ENCODE measurements around the gene IL7R. TPM values are rescaled to one million over a fixed set of nuclear protein-coding genes. Genes with fewer than 3 reads are reported as not detected.

The IL7R gene
- total and polyA plus RNA-seq, 2 of the 4 experiments (the other 2 are of a cell fraction), result 40.7 to 71.7 TPM

GRCh38 chr5:35849860-35850259 is 6.8 kb upstream of the IL7R start:
- no peaks in the 10 kb centered on the region for H3K36me3 ChIP-seq (ENCODE audit: control insufficient read depth, insufficient read depth, low read length)
- no peak overlapping the region for H2BK120ac ChIP-seq (ENCODE audit: low read depth, low read length)
- H3K79me1 ChIP-seq (ENCODE audit: low read depth in 1 of 2, low read length in 2 of 2), result no peaks in the 10 kb centered on the region
- H4K8ac ChIP-seq (ENCODE audit: low read depth in 2 of 2, low read length in 2 of 2), result no peak overlapping the region
- no peak overlapping the region for H4K91ac ChIP-seq (ENCODE audit: insufficient read depth, low read depth, low read length)
- ChIA-PET CTCF (no interaction called here), POLR2A (ENCODE audit: unreplicated experiment) (no interaction called here)
- intact Hi-C loops (cut with micrococcal nuclease) (no loop called here), dilution Hi-C loops (cut with HindIII; ENCODE audit: low sequenced_read_pairs, unreplicated experiment) (no loop called here), in situ Hi-C loops (cut with MboI; ENCODE audit: low sequenced_read_pairs) (no loop called here)
- peaks cover 2% of the 10 kb centered on the region; the same call in 1 of the 2 replicates for H3K4me1 ChIP-seq (ENCODE audit: control insufficient read depth, insufficient read depth, low read length)
- no peak overlapping the region for H3K4me3 ChIP-seq (ENCODE audit: insufficient read depth, low read depth, low read length)
- no peak overlapping the region for H3K56ac ChIP-seq (ENCODE audit: extremely low read depth, insufficient read depth, low read length)
- no peak overlapping the region for H3K23ac ChIP-seq (ENCODE audit: low read depth, low read length)
- no peak overlapping the region for H3K27ac ChIP-seq (ENCODE audit: insufficient read depth, low read length)
- no peak overlapping the region for H2AK9ac ChIP-seq (replicated peaks; ENCODE audit: low read depth, low read length, poor library complexity)
- no peak for TF ChIP-seq USF2 (IDR thresholded peaks at IDR 0.05; ENCODE audit: low read depth, low read length)
- no peak for TF ChIP-seq MXI1 (IDR thresholded peaks at IDR 0.05; ENCODE audit: borderline replicate concordance, low read depth, low read length)
- TF ChIP-seq CHD1 (IDR thresholded peaks at IDR 0.05; ENCODE audit: low read depth, low read length), result no peak
- no peak for TF ChIP-seq NFE2L2 (IDR thresholded peaks at IDR 0.05; ENCODE audit: low read depth, low read length)
- no peak for TF ChIP-seq CTCF (conservative IDR thresholded peaks at IDR 0.05; ENCODE audit: low read depth, low read length)
- TF ChIP-seq RFX5 (IDR thresholded peaks at IDR 0.05; ENCODE audit: low read depth, low read length), result no peak
- no peak for TF ChIP-seq BHLHE40 (IDR thresholded peaks at IDR 0.05; ENCODE audit: low read depth, low read length)
- no peak for TF ChIP-seq FOS (IDR thresholded peaks at IDR 0.05; ENCODE audit: low read depth, low read length)
- no peak for TF ChIP-seq MAZ (IDR thresholded peaks at IDR 0.05; ENCODE audit: borderline replicate concordance, low read depth, low read length)
- no peak overlapping the region for H3K9ac ChIP-seq (ENCODE audit: low read depth, low read length)
- no peak overlapping the region for H2BK5ac ChIP-seq (ENCODE audit: low read depth, low read length, poor library complexity, severe bottlenecking)
- H2AFZ ChIP-seq (replicated peaks; ENCODE audit: low read length, poor library complexity), result peak overlapping the region; percentile 56
- no peak overlapping the region for H2BK20ac ChIP-seq (ENCODE audit: low read depth, low read length)
- no TSS peak for BruUV-seq (replicated peaks)
- DNase-seq, result no peak
- no peak overlapping the region for H3K4me2 ChIP-seq (ENCODE audit: low read depth, low read length)
- H2BK15ac ChIP-seq (ENCODE audit: low read depth, low read length), result no peak overlapping the region
- ATAC-seq (ENCODE audit: low read depth), result no peak
- peaks cover 5% of the 10 kb centered on the region; the same call in 1 of the 2 replicates for H3K9me3 ChIP-seq (ENCODE audit: control insufficient read depth, insufficient read depth, low read length)
- H4K5ac ChIP-seq (ENCODE audit: low read depth, low read length), result no peak overlapping the region
- H4K20me1 ChIP-seq (ENCODE audit: insufficient read depth, low read length), result no peaks in the 10 kb centered on the region
- no peak overlapping the region for H3K18ac ChIP-seq (ENCODE audit: low read depth, low read length)
- no peak overlapping the region for H3K4ac ChIP-seq (ENCODE audit: low read depth, low read length)
- WGBS, 2 experiments (ENCODE audit: extremely low coverage in 2 of 2, insufficient read length in 1 of 2), result no CpG with 5 or more reads among the region's 6 CpGs
- no peaks in the 10 kb centered on the region for H3K27me3 ChIP-seq (ENCODE audit: control insufficient read depth, insufficient read depth, low read length)
- no peak overlapping the region for H3K14ac ChIP-seq (replicated peaks; ENCODE audit: low read depth, low read length)
- H2AK5ac ChIP-seq (ENCODE audit: low read depth, low read length), result 0 out of 2 replicates have a peak overlapping the region, but pooled peaks have one; percentile 13
- no peaks in the 10 kb centered on the region for H3K9me1 ChIP-seq (ENCODE audit: insufficient read depth, low read length)
